ENCODE results near the gene DNAJC21. TPM values are rescaled to one million over a fixed set of nuclear protein-coding genes. Genes with fewer than 3 reads are reported as not detected.

DNAJC21 gene
- polyA plus RNA-seq, 1 donor (not counting 4 experiments of a cell fraction or from before 2014, with no cell fraction given), result 29.6 TPM

GRCh38 chr5:34944044-34944443 is 14.7 kb downstream of the DNAJC21 start:
- FAIRE-seq, result no peak

DNA sequence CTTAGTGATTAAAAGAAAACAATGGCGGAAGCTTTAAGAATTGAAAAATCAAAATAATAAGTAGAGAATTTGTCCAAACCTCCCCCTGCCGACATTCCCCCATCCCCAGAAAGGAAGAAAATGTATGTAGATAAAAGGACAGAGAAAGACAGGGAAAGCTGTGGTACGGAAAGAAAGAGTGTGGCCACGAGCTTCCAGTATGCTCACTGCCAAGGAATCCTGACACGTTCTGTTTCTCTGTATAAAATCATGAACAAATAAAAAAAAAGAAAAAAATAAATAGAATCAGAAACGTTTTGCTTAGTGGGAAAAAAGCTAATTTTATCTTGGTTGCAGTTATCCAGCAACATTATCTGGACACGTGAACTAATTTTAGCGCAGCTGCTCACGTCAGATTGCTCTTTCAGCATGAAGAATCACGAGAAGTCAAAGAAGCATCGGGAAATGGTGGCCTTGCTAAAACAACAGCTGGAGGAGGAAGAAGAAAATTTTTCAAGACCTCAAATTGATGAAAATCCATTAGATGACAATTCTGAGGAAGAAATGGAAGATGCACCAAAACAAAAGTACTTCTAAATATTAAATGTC is 15.2 kb downstream of the DNAJC21 start:
- TF ChIP-seq, protein P1, sequence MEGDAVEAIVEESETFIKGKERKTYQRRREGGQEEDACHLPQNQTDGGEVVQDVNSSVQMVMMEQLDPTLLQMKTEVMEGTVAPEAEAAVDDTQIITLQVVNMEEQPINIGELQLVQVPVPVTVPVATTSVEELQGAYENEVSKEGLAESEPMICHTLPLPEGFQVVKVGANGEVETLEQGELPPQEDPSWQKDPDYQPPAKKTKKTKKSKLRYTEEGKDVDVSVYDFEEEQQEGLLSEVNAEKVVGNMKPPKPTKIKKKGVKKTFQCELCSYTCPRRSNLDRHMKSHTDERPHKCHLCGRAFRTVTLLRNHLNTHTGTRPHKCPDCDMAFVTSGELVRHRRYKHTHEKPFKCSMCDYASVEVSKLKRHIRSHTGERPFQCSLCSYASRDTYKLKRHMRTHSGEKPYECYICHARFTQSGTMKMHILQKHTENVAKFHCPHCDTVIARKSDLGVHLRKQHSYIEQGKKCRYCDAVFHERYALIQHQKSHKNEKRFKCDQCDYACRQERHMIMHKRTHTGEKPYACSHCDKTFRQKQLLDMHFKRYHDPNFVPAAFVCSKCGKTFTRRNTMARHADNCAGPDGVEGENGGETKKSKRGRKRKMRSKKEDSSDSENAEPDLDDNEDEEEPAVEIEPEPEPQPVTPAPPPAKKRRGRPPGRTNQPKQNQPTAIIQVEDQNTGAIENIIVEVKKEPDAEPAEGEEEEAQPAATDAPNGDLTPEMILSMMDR (optimal IDR thresholded peaks at IDR 0.05 in 1 of 3, IDR thresholded peaks at IDR 0.05 in 1 of 3, conservative IDR thresholded peaks at IDR 0.05 in 1 of 3; ENCODE audit: extremely low read depth in 1 of 3, insufficient read depth in 2 of 3, low read length in 3 of 3), result no peak
- TF ChIP-seq EZH2 (IDR thresholded peaks at IDR 0.05; ENCODE audit: low read length), result no peak
- FAIRE-seq, result no peak
- H3K9me3 ChIP-seq (ENCODE audit: control insufficient read depth, low read depth, low read length), result no peaks in the 10 kb centered on the region
- H3K27ac ChIP-seq (ENCODE audit: control insufficient read depth, insufficient read depth, low read length), result no peak overlapping the region
- no peaks in the 10 kb centered on the region for H3K79me2 ChIP-seq (ENCODE audit: control insufficient read depth, insufficient read depth, low read length)
- H3K9ac ChIP-seq (ENCODE audit: control insufficient read depth, extremely low read depth, insufficient read depth, low read length), result no peak overlapping the region
- no peaks in the 10 kb centered on the region for H3K27me3 ChIP-seq (ENCODE audit: control insufficient read depth, extremely low read depth, insufficient read depth, low read length)
- H2AFZ ChIP-seq (ENCODE audit: control insufficient read depth, low read length), result no peak overlapping the region
- DNase-seq (ENCODE audit: low read depth, low spot score), result no peak
- no peaks in the 10 kb centered on the region for H4K20me1 ChIP-seq (ENCODE audit: control insufficient read depth, extremely low read depth, insufficient read depth, low read length)
- H3K4me3 ChIP-seq (ENCODE audit: control insufficient read depth in 2 of 3, extremely low read depth in 1 of 3, insufficient read depth in 2 of 3, low read depth in 1 of 3, low read length in 3 of 3), result no peak overlapping the region
- H3K9me1 ChIP-seq (ENCODE audit: control insufficient read depth, extremely low read depth, insufficient read depth, low read length), result no peaks in the 10 kb centered on the region
- H3K36me3 ChIP-seq (ENCODE audit: control insufficient read depth in 2 of 2, extremely low read depth in 1 of 2, insufficient read depth in 2 of 2, low read length in 2 of 2), result peaks cover 5 to 9% of the 10 kb centered on the region in 2 experiments
- no peak overlapping the region for H3K4me2 ChIP-seq (ENCODE audit: control insufficient read depth, extremely low read depth, insufficient read depth, low read depth, low read length)
- dilution Hi-C loops (cut with MboI; ENCODE audit: extremely low pct_ligation_motif_present, low sequenced_read_pairs), result no loop called here
- no peaks in the 10 kb centered on the region for H3K4me1 ChIP-seq (ENCODE audit: control insufficient read depth, extremely low read depth, insufficient read depth, low read length)

More at GRCh38 chr5:34944044-34944443, 14.7 kb downstream of the DNAJC21 start:
- Histone ChIP-seq H3K9ac (ENCODE audit: control insufficient read depth, extremely low read depth, insufficient read depth, low read length) (no peak overlapping the region), H3K4me3 (ENCODE audit: control insufficient read depth in 2 of 3, extremely low read depth in 1 of 3, insufficient read depth in 2 of 3, low read depth in 1 of 3, low read length in 3 of 3) (no peak overlapping the region), H3K27me3 (ENCODE audit: control insufficient read depth, extremely low read depth, insufficient read depth, low read length) (no peaks in the 10 kb centered on the region), H4K20me1 (ENCODE audit: control insufficient read depth, extremely low read depth, insufficient read depth, low read length) (no peaks in the 10 kb centered on the region), H3K4me2 (ENCODE audit: control insufficient read depth, extremely low read depth, insufficient read depth, low read depth, low read length) (no peak overlapping the region), H3K36me3 (ENCODE audit: control insufficient read depth in 2 of 2, extremely low read depth in 1 of 2, insufficient read depth in 2 of 2, low read length in 2 of 2) (peaks cover 5 to 9% of the 10 kb centered on the region in 2 experiments), H3K4me1 (ENCODE audit: control insufficient read depth, extremely low read depth, insufficient read depth, low read length) (no peaks in the 10 kb centered on the region), H3K27ac (ENCODE audit: control insufficient read depth, insufficient read depth, low read length) (no peak overlapping the region), H2AFZ (ENCODE audit: control insufficient read depth, low read length) (no peak overlapping the region), H3K79me2 (ENCODE audit: control insufficient read depth, insufficient read depth, low read length) (no peaks in the 10 kb centered on the region), H3K9me1 (ENCODE audit: control insufficient read depth, extremely low read depth, insufficient read depth, low read length) (no peaks in the 10 kb centered on the region), H3K9me3 (ENCODE audit: control insufficient read depth, low read depth, low read length) (no peaks in the 10 kb centered on the region)
- no peak for DNase-seq (ENCODE audit: low read depth, low spot score)
- dilution Hi-C loops (cut with MboI; ENCODE audit: extremely low pct_ligation_motif_present, low sequenced_read_pairs), result no loop called here
- TF ChIP-seq EZH2 (IDR thresholded peaks at IDR 0.05; ENCODE audit: low read length), result no peak
- TF ChIP-seq, protein P1 (optimal IDR thresholded peaks at IDR 0.05 in 1 of 3, IDR thresholded peaks at IDR 0.05 in 1 of 3, conservative IDR thresholded peaks at IDR 0.05 in 1 of 3; ENCODE audit: extremely low read depth in 1 of 3, insufficient read depth in 2 of 3, low read length in 3 of 3), result no peak

Measured in keratinocyte (primary cell).